AG10803 (cell line): ENCODE measurements around the gene ZNF76.

ENCODE experiments used
- DNase-seq: peaks from one replicate; pipeline ENCODE4 v3.0.0; 2010; ENCODE audit warnings: low read depth
- H3K4me3 ChIP-seq: 2 replicates; pipeline ENCODE4 v1.5.1; 2011; ENCODE audit warnings: mild to moderate bottlenecking, low read length, control low read depth
- TF ChIP-seq, protein P1 (sequence below): conservative IDR thresholded peaks from 2 replicates; pipeline ENCODE4 v1.5.1; 2011; ENCODE audit warnings: mild to moderate bottlenecking, low read length, control low read depth, inconsistent platforms

Gene ZNF76

DNA sequence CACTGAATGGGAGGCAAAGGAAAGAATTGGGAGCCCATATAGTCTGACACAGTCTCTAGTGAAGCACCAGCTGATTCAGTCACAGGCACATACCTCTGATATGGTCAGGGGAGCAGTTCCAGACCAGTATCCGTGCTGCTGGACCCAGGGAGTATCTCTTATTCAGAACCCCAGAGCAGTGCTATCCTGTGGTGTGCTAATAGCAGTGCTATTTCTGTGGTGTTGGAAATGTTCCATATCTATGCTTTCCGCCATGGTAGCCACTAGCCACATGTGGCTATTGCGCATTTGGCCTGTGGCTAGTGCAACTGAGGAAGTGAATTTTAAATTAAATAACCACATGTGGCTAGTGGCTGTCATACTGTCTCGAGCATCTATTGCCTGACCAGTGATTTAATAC lies 34.8 kb upstream of the ZNF76 start:
- no peak for DNase-seq
- TF ChIP-seq, protein P1, sequence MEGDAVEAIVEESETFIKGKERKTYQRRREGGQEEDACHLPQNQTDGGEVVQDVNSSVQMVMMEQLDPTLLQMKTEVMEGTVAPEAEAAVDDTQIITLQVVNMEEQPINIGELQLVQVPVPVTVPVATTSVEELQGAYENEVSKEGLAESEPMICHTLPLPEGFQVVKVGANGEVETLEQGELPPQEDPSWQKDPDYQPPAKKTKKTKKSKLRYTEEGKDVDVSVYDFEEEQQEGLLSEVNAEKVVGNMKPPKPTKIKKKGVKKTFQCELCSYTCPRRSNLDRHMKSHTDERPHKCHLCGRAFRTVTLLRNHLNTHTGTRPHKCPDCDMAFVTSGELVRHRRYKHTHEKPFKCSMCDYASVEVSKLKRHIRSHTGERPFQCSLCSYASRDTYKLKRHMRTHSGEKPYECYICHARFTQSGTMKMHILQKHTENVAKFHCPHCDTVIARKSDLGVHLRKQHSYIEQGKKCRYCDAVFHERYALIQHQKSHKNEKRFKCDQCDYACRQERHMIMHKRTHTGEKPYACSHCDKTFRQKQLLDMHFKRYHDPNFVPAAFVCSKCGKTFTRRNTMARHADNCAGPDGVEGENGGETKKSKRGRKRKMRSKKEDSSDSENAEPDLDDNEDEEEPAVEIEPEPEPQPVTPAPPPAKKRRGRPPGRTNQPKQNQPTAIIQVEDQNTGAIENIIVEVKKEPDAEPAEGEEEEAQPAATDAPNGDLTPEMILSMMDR: no peak
- H3K4me3 ChIP-seq: no peak overlapping the region

DNA sequence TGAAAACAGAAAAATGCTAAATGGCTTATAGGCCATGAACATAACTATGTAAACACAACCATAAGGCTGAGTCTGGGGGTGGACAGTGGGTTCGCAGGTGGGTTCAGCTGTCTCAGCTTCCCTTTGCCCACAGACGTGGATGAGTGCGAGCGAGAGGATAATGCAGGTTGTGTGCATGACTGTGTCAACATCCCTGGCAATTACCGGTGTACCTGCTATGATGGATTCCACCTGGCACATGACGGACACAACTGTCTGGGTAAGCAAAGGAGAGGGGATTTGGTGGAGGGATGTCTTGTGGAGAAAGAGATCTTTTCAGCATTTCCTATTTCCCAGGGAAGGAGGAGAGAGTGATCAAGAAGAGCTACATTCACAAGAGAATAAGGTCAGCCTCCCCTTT lies 31.1 kb upstream of the ZNF76 start:
- no peak overlapping the region for H3K4me3 ChIP-seq
- TF ChIP-seq, protein P1: no peak
- DNase-seq: no peak

GRCh38 chr6:35229304-35229703 lies 30.2 kb upstream of the ZNF76 start:
- no peak overlapping the region for H3K4me3 ChIP-seq
- TF ChIP-seq, protein P1: no peak
- DNase-seq: no peak

- no peak overlapping the region for H3K4me3 ChIP-seq
- no peak for DNase-seq
- TF ChIP-seq, protein P1: no peak
These were observed 29.0 kb upstream of the ZNF76 start for GRCh38 chr6:35230498-35230897.

GRCh38 chr6:35230950-35231349 lies 28.6 kb upstream of the ZNF76 start:
- H3K4me3 ChIP-seq: no peak overlapping the region
- DNase-seq: no peak
- TF ChIP-seq, protein P1: no peak

DNA sequence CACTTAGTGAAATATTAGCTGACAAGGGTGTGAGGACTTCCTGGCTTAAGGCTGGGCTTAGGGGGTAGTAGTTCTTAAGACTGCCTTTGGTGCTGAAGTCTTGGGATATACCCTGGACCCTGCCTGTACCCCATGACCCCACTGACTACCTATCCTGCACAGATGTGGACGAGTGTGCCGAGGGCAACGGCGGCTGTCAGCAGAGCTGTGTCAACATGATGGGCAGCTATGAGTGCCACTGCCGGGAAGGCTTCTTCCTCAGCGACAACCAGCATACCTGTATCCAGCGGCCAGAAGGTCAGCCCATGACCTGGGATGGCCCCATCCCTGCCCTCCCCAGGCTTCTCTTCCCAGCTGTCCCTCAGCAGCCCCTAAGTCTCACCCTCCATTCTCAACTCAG lies 28.0 kb upstream of the ZNF76 start:
- no peak for DNase-seq
- TF ChIP-seq, protein P1: no peak

DNA sequence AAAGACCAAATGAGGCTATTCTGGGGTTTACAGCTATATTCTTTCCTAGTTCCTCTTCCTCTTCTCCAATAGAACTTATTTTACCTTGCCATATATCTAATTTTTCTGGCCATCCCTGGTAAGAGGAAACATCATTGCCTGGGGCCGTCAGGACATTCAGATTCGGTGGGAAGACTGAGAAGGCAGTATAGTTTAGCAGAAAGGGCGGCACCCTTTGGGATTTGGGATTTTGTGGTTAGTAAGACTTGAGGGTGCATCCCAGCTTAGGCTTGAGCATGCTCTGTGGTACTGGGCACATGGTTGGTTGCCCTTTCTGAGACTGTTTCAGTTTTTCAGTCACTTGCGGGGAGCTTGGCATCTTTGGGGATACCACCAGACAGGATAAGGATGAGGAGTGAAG lies 24.6 kb upstream of the ZNF76 start:
- no peak overlapping the region for H3K4me3 ChIP-seq
- no peak for DNase-seq
- TF ChIP-seq, protein P1: no peak

More for the DNA sequence above, 28.0 kb upstream of the ZNF76 start:
- H3K4me3 ChIP-seq: no peak overlapping the region
